HCT116 (cell line): ENCODE results near the gene GDAP2. TPM values are rescaled to one million over a fixed set of nuclear protein-coding genes. Genes with fewer than 3 reads are reported as not detected.

Source experiments
- ATAC-seq: fragments of 200-7000 bp; cut with Tn5 transposase; 2 replicates; pipeline ENCODE4 v1.9.1; 2020; ENCODE audit warnings: mild to moderate bottlenecking, moderate library complexity
- BruUV-seq: library from RNA; stranded (reverse); fragments of 400-500 nt; replicated peaks from 2 replicates; lab custom pipeline; 2021; lab: Mats Ljungman, UMichigan
- CTCF ChIA-PET: fragments of 300-600 bp; sonication (Branson Sonifier 250); formaldehyde crosslinking; loops from one replicate; lab custom pipeline; 2021; ENCODE audit warnings: antibody characterized with exemption; lab: Charles Lee
- POLR2A ChIA-PET: fragments of 300-600, 350-600 bp; sonication (Branson Sonifier 250); formaldehyde crosslinking; loops from one replicate; lab custom pipeline; 2021; ENCODE audit warnings: antibody characterized with exemption; lab: Charles Lee
- RAD21 ChIA-PET, 2 experiments: fragments of 300-600 bp; sonication (Branson Sonifier 250); formaldehyde crosslinking; loops; one replicate each; lab custom pipeline; 2023; ENCODE audit warnings: low total read pairs in 2 of 2; ENCODE audit not compliant: uncharacterized antibody in 2 of 2, unreplicated experiment in 2 of 2, low non-redundant PET in 1 of 2; lab: Charles Lee
- DNase-seq: peaks from one replicate; pipeline ENCODE4 v3.0.0-alpha.2; 2010; ENCODE audit warnings: low read depth, low spot score
- H2AFZ ChIP-seq: fragments of 200-600 bp; shearing (Covaris generic), sonication (generic); 2 replicates; pipeline ENCODE4 v1.6.1; 2017; ENCODE audit warnings: low read depth, mixed run types, mixed read lengths, antibody characterized with exemption, low read length; ENCODE audit not compliant: poor library complexity, severe bottlenecking
- H3K27ac ChIP-seq: 2 replicates; pipeline ENCODE4 v1.5.1; 2012; ENCODE audit warnings: low read depth, low read length
- H3K27me3 ChIP-seq: fragments of 200-600 bp; sonication (generic); 2 replicates; pipeline ENCODE4 v1.6.1; 2016; ENCODE audit warnings: mixed run types, low read length, mixed read lengths; ENCODE audit not compliant: insufficient read depth
- H3K36me3 ChIP-seq, 2 experiments: fragments of 200-500 bp in 1 of 2; fragments of 200-600 bp in 1 of 2; sonication (Bioruptor generic) in 1 of 2; sonication (generic) in 1 of 2; 2 replicates each; pipeline versions ENCODE4 v1.5.1 to v1.6.1; 2014 to 2016; ENCODE audit warnings: low read length in 2 of 2, inconsistent platforms in 1 of 2, mixed read lengths in 1 of 2, mixed run types in 1 of 2; ENCODE audit not compliant: insufficient read depth in 2 of 2, control insufficient read depth in 1 of 2
- H3K4me1 ChIP-seq, 2 experiments: fragments of 200-600 bp in 1 of 2; sonication (generic) in 1 of 2; 2 replicates each; pipeline versions ENCODE4 v1.5.1 to v1.6.1; 2012 to 2017; ENCODE audit warnings: low read length in 2 of 2, inconsistent platforms in 1 of 2, mild to moderate bottlenecking in 1 of 2, mixed read lengths in 1 of 2, mixed run types in 1 of 2, moderate library complexity in 1 of 2; ENCODE audit not compliant: insufficient read depth in 2 of 2, control insufficient read depth in 1 of 2
- H3K4me2 ChIP-seq: fragments of 200-600 bp; sonication (generic); 2 replicates; pipeline ENCODE4 v1.6.1; 2017; ENCODE audit warnings: mixed run types, low read length, mixed read lengths
- H3K4me3 ChIP-seq, 2 experiments: fragments of 200-600 bp in 1 of 2; sonication (generic) in 1 of 2; replicated peaks in 1 of 2; 2 replicates each; pipeline ENCODE4 v1.5.1; 2011 to 2016; ENCODE audit warnings: low read length in 2 of 2, control low read depth in 1 of 2, low read depth in 1 of 2, mild to moderate bottlenecking in 1 of 2, mixed read lengths in 1 of 2, mixed run types in 1 of 2
- H3K79me2 ChIP-seq: fragments of 200-600 bp; sonication (generic); 2 replicates; pipeline ENCODE4 v1.6.1; 2017; ENCODE audit warnings: mild to moderate bottlenecking, mixed run types, low read length, moderate library complexity, mixed read lengths; ENCODE audit not compliant: insufficient read depth
- H3K9ac ChIP-seq: fragments of 200-600 bp; sonication (generic); 2 replicates; pipeline ENCODE4 v1.6.1; 2016; ENCODE audit warnings: low read length, mixed read lengths
- H3K9me2 ChIP-seq: fragments of 200-600 bp; sonication (generic), shearing (Covaris generic); 2 replicates; pipeline ENCODE4 v1.6.1; 2017; ENCODE audit warnings: mixed run types, mild to moderate bottlenecking, moderate library complexity; ENCODE audit not compliant: insufficient read depth
- H3K9me3 ChIP-seq, 2 experiments: fragments of 200-500 bp in 1 of 2; fragments of 200-600 bp in 1 of 2; sonication (Bioruptor generic) in 1 of 2; sonication (generic) in 1 of 2; 2 replicates each; pipeline ENCODE4 v1.6.1; 2014 to 2017; ENCODE audit warnings: low read length in 2 of 2, mixed read lengths in 2 of 2, inconsistent platforms in 1 of 2, low read depth in 1 of 2, mild to moderate bottlenecking in 1 of 2, mixed run types in 1 of 2, moderate library complexity in 1 of 2; ENCODE audit not compliant: control insufficient read depth in 1 of 2, insufficient read depth in 1 of 2
- H4K20me1 ChIP-seq: fragments of 200-600 bp; sonication (generic), shearing (Covaris generic); 2 replicates; pipeline ENCODE4 v1.6.1; 2017; ENCODE audit warnings: mixed run types, mild to moderate bottlenecking, moderate library complexity; ENCODE audit not compliant: insufficient read depth
- CBX3 ChIP-seq: IDR thresholded peaks from 2 replicates; pipeline ENCODE4 v1.6.1; 2012; ENCODE audit warnings: low read depth
- EGR1 ChIP-seq: IDR thresholded peaks from 2 replicates; pipeline ENCODE4 v1.6.1; 2012; ENCODE audit warnings: low read depth
- ELF1 ChIP-seq: IDR thresholded peaks from 2 replicates; pipeline ENCODE4 v1.6.1; 2012; ENCODE audit warnings: low read depth, borderline replicate concordance
- FOSL1 ChIP-seq: IDR thresholded peaks from 2 replicates; pipeline ENCODE4 v1.6.1; 2012; ENCODE audit warnings: low read depth
- JUND ChIP-seq: IDR thresholded peaks from 2 replicates; pipeline ENCODE4 v1.6.1; 2012
- POLR2A ChIP-seq: IDR thresholded peaks from 2 replicates; pipeline ENCODE4 v1.7.0; 2011; ENCODE audit warnings: borderline replicate concordance; ENCODE audit not compliant: insufficient read depth, insufficient read length; ENCODE audit errors: extremely low read depth
- POLR2AphosphoS5 ChIP-seq: IDR thresholded peaks from 2 replicates; pipeline ENCODE4 v1.6.1; 2011; ENCODE audit warnings: mild to moderate bottlenecking, low read depth, low read length, moderate library complexity
- RAD21 ChIP-seq: IDR thresholded peaks from 2 replicates; pipeline ENCODE4 v1.6.1; 2012; ENCODE audit warnings: low read depth, mild to moderate bottlenecking
- SIN3A ChIP-seq: IDR thresholded peaks from 2 replicates; pipeline ENCODE4 v1.6.1; 2012; ENCODE audit warnings: low read depth
- SP1 ChIP-seq: IDR thresholded peaks from 2 replicates; pipeline ENCODE4 v1.6.1; 2012; ENCODE audit warnings: low read depth
- TCF7L2 ChIP-seq: IDR thresholded peaks from 2 replicates; pipeline ENCODE4 v1.7.0; 2011; ENCODE audit warnings: borderline replicate concordance, inconsistent platforms; ENCODE audit not compliant: insufficient read depth, insufficient read length; ENCODE audit errors: extremely low read depth
- YY1 ChIP-seq: IDR thresholded peaks from 2 replicates; pipeline ENCODE4 v1.6.1; 2011; ENCODE audit warnings: low read length, low read depth, moderate library complexity, mild to moderate bottlenecking; ENCODE audit not compliant: insufficient replicate concordance; ENCODE audit errors: extremely low read depth
- ZFX ChIP-seq: fragments of 450-650 bp; IDR thresholded peaks from 2 replicates; pipeline ENCODE4 v1.6.1; 2017
- intact Hi-C: fragments of 100-400 bp; cut with micrococcal nuclease; formaldehyde crosslinking; loops from 2 replicates; pipeline ENCODE4 v1.10.0; 2022
- total RNA-seq: library from RNA; stranded (reverse); gene quantifications from one replicate; pipeline ENCODE4 v1.2.1, GENCODE V29; 2021; ENCODE audit not compliant: unreplicated experiment
- TF ChIP-seq, protein P1 (sequence below): IDR thresholded peaks from 2 replicates; pipeline ENCODE4 v1.6.1; 2011; ENCODE audit warnings: mild to moderate bottlenecking, low read length, moderate library complexity; ENCODE audit not compliant: insufficient replicate concordance; ENCODE audit errors: extremely low read depth
- TF ChIP-seq, protein P2 (sequence below): IDR thresholded peaks from 2 replicates; pipeline ENCODE4 v1.6.1; 2012
- TF ChIP-seq, protein P3 (sequence below): IDR thresholded peaks from 2 replicates; pipeline ENCODE4 v1.6.1; 2012
- TF ChIP-seq, protein P4 (sequence below), 3 experiments: fragments of 200-600 bp in 1 of 3; sonication (generic) in 1 of 3; IDR thresholded peaks in 2 of 3; conservative IDR thresholded peaks in 1 of 3; 2 replicates each; pipeline ENCODE4 v1.5.1; 2012 to 2017; ENCODE audit warnings: low read depth in 2 of 3, low read length in 2 of 3, antibody characterized with exemption in 1 of 3, borderline replicate concordance in 1 of 3, control low read depth in 1 of 3, mild to moderate bottlenecking in 1 of 3, mixed read lengths in 1 of 3, mixed run types in 1 of 3, moderate library complexity in 1 of 3; ENCODE audit not compliant: insufficient read depth in 1 of 3

Gene GDAP2
- total RNA-seq, 1 experiment from 2014 or later: 21.4 TPM

DNA sequence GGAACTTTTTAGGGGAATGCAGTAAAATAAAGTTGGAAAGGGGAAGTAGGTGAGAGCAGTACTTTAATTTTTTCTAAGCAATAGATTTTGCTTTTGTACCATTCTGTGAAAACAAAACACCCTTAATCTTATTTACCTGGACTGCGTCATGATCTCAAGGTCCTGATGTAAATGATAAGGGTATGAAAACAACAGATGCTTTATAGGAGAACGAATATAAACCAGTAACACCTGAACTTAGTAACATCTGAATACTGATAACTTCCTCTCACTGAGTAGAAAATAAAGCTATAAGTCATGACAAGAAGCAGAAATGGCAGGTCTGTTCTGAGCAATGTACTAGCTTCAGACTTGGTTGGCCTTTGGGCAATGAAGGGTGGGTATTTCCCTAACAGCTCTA is 77.7 kb downstream of the GDAP2 start:
- Histone ChIP-seq H3K9me2 (no peaks in the 10 kb centered on the region), H2AFZ (no peak overlapping the region), H3K4me2 (no peak overlapping the region), H3K27ac (no peak overlapping the region), H3K79me2 (no peaks in the 10 kb centered on the region), H3K4me3 (no peak overlapping the region), H3K36me3 (no peaks in the 10 kb centered on the region), H3K4me1 (no peaks in the 10 kb centered on the region), H3K9me3 (no peaks in the 10 kb centered on the region), H4K20me1 (no peaks in the 10 kb centered on the region), H3K9ac (no peak overlapping the region), H3K27me3 (no peaks in the 10 kb centered on the region)
- no peak for TF ChIP-seq JUND
- TF ChIP-seq SIN3A: no peak
- TF ChIP-seq, protein P1, sequence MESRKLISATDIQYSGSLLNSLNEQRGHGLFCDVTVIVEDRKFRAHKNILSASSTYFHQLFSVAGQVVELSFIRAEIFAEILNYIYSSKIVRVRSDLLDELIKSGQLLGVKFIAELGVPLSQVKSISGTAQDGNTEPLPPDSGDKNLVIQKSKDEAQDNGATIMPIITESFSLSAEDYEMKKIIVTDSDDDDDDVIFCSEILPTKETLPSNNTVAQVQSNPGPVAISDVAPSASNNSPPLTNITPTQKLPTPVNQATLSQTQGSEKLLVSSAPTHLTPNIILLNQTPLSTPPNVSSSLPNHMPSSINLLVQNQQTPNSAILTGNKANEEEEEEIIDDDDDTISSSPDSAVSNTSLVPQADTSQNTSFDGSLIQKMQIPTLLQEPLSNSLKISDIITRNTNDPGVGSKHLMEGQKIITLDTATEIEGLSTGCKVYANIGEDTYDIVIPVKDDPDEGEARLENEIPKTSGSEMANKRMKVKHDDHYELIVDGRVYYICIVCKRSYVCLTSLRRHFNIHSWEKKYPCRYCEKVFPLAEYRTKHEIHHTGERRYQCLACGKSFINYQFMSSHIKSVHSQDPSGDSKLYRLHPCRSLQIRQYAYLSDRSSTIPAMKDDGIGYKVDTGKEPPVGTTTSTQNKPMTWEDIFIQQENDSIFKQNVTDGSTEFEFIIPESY: no peak
- TF ChIP-seq ZFX: no peak
- TF ChIP-seq ELF1: no peak
- TF ChIP-seq POLR2AphosphoS5: no peak
- TF ChIP-seq TCF7L2: no peak
- TF ChIP-seq POLR2A: no peak
- TF ChIP-seq SP1: no peak
- TF ChIP-seq, protein P2, sequence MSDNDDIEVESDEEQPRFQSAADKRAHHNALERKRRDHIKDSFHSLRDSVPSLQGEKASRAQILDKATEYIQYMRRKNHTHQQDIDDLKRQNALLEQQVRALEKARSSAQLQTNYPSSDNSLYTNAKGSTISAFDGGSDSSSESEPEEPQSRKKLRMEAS: no peak
- TF ChIP-seq CBX3: no peak
- TF ChIP-seq YY1: no peak
- TF ChIP-seq, protein P3, sequence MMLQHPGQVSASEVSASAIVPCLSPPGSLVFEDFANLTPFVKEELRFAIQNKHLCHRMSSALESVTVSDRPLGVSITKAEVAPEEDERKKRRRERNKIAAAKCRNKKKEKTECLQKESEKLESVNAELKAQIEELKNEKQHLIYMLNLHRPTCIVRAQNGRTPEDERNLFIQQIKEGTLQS: no peak
- TF ChIP-seq, protein P4, sequence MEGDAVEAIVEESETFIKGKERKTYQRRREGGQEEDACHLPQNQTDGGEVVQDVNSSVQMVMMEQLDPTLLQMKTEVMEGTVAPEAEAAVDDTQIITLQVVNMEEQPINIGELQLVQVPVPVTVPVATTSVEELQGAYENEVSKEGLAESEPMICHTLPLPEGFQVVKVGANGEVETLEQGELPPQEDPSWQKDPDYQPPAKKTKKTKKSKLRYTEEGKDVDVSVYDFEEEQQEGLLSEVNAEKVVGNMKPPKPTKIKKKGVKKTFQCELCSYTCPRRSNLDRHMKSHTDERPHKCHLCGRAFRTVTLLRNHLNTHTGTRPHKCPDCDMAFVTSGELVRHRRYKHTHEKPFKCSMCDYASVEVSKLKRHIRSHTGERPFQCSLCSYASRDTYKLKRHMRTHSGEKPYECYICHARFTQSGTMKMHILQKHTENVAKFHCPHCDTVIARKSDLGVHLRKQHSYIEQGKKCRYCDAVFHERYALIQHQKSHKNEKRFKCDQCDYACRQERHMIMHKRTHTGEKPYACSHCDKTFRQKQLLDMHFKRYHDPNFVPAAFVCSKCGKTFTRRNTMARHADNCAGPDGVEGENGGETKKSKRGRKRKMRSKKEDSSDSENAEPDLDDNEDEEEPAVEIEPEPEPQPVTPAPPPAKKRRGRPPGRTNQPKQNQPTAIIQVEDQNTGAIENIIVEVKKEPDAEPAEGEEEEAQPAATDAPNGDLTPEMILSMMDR (IDR thresholded peaks at IDR 0.05 in 2 of 3, conservative IDR thresholded peaks at IDR 0.05 in 1 of 3; ENCODE audit: borderline replicate concordance in 1 of 3, insufficient read depth in 1 of 3, low read depth in 2 of 3, low read length in 2 of 3): no peak
- TF ChIP-seq EGR1: no peak
- TF ChIP-seq RAD21: no peak
- no peak for TF ChIP-seq FOSL1
- RAD21 ChIA-PET: no interaction called here
- intact Hi-C loops: no loop called here
- CTCF ChIA-PET: no interaction called here
- POLR2A ChIA-PET: no interaction called here
- ATAC-seq (no peak), DNase-seq (no peak)
- BruUV-seq: no TSS peak
